HepG2 (cell line): ENCODE measurements around the gene LCAT. TPM values are rescaled to one million over a fixed set of nuclear protein-coding genes. Genes with fewer than 3 reads are reported as not detected.

Source experiments
- ARID2 ChIP-seq: sonication (generic); formaldehyde crosslinking; IDR thresholded peaks from 2 replicates; pipeline ENCODE4 v1.8.1; 2022; ENCODE audit warnings: mild to moderate bottlenecking, missing genetic modification reagents, borderline replicate concordance
- ATF1 ChIP-seq: IDR thresholded peaks from 2 replicates; pipeline ENCODE4 v1.6.1; 2016; ENCODE audit warnings: mild to moderate bottlenecking, control low read depth
- FOSL1 ChIP-seq: sonication (generic); formaldehyde crosslinking; IDR thresholded peaks from 2 replicates; pipeline ENCODE4 v1.9.0; 2021; ENCODE audit warnings: missing genetic modification reagents, borderline replicate concordance
- FOXA1 ChIP-seq, 2 experiments: fragments of 450-650 bp in 1 of 2; sonication (generic) in 1 of 2; formaldehyde crosslinking in 1 of 2; IDR thresholded peaks; 2 replicates each; pipeline versions ENCODE4 v1.4.0 to v1.6.1; 2016 to 2020; ENCODE audit warnings: missing genetic modification reagents in 1 of 2
- HOXA7 ChIP-seq: sonication (generic); formaldehyde crosslinking; IDR thresholded peaks from 2 replicates; pipeline ENCODE4 v1.8.1; 2022; ENCODE audit warnings: mild to moderate bottlenecking, missing genetic modification reagents, moderate library complexity
- JARID2 ChIP-seq: sonication (generic); formaldehyde crosslinking; IDR thresholded peaks from 2 replicates; pipeline ENCODE4 v1.8.1; 2023; ENCODE audit warnings: missing genetic modification reagents, inconsistent platforms; ENCODE audit not compliant: insufficient replicate concordance
- POLR2AphosphoS5 ChIP-seq: IDR thresholded peaks from 2 replicates; pipeline ENCODE4 v1.6.1; 2012; ENCODE audit warnings: low read depth, low read length
- SMC3 ChIP-seq: IDR thresholded peaks from 2 replicates; pipeline ENCODE4 v1.6.1; 2011; ENCODE audit warnings: low read length, improper control_type of control experiment
- SRSF1 ChIP-seq: fragments of 200-400 bp; formaldehyde crosslinking; optimal IDR thresholded peaks from 2 replicates; pipeline ENCODE3; 2017; ENCODE audit warnings: mild to moderate bottlenecking, low read depth, low read length, moderate library complexity
- XBP1 ChIP-seq: sonication (generic); formaldehyde crosslinking; IDR thresholded peaks from 2 replicates; pipeline ENCODE4 v1.5.0; 2020; ENCODE audit warnings: missing genetic modification reagents
- ZNF17 ChIP-seq: sonication (generic); formaldehyde crosslinking; IDR thresholded peaks from 2 replicates; pipeline ENCODE4 v1.5.0; 2020; ENCODE audit warnings: mild to moderate bottlenecking, missing genetic modification reagents
- ZNF563 ChIP-seq: sonication (generic); formaldehyde crosslinking; IDR thresholded peaks from 2 replicates; pipeline ENCODE4 v1.8.0; 2022; ENCODE audit warnings: mild to moderate bottlenecking, moderate library complexity, missing genetic modification reagents
- ZNF7 ChIP-seq: IDR thresholded peaks from 2 replicates; pipeline ENCODE4 v1.6.1; 2016; ENCODE audit warnings: missing biosample characterization, missing genetic modification reagents
- ZNF850 ChIP-seq: sonication (generic); formaldehyde crosslinking; conservative IDR thresholded peaks from 2 replicates; pipeline ENCODE4 v1.9.0; 2021; ENCODE audit warnings: mild to moderate bottlenecking, missing genetic modification reagents
- polyA plus RNA-seq, 8 experiments: library from polyadenylated mRNA; depleted of rRNA in 3 of 8; stranded (reverse) in 7 of 8; unstranded in 1 of 8; fragments of >200 nt; fragmentation: Illumina TruSeq in 4 of 8; extraction: Trizol in 4 of 8; gene quantifications; 2 replicates each; pipeline versions ENCODE4 v1.2.1 to v1.2.3, GENCODE V29; 2011 to 2016; ENCODE audit warnings: low read depth in 4 of 8, missing spikeins in 1 of 8, mixed read lengths in 1 of 8; ENCODE audit not compliant: insufficient read depth in 1 of 8
- total RNA-seq, 5 experiments: library from RNA; depleted of rRNA; stranded (reverse); fragments of >200 nt; fragmentation: Illumina TruSeq; extraction: Trizol; gene quantifications; 2 replicates each; pipeline ENCODE4 v1.2.3, GENCODE V29; 2016; ENCODE audit warnings: low read depth in 1 of 5
- TF ChIP-seq, protein P1 (sequence below): sonication (generic); formaldehyde crosslinking; IDR thresholded peaks from 2 replicates; pipeline ENCODE4 v1.5.0; 2020; ENCODE audit warnings: missing genetic modification reagents
- TF ChIP-seq, protein P2 (sequence below): sonication (generic); formaldehyde crosslinking; IDR thresholded peaks from 2 replicates; pipeline ENCODE4 v1.4.0; 2020; ENCODE audit warnings: missing genetic modification reagents, mild to moderate bottlenecking, borderline replicate concordance
- TF ChIP-seq, protein P3 (sequence below): sonication (generic); formaldehyde crosslinking; IDR thresholded peaks from 2 replicates; pipeline ENCODE4 v1.9.0; 2021; ENCODE audit warnings: missing genetic modification reagents, borderline replicate concordance
- TF ChIP-seq, protein P4 (sequence below): sonication (generic); formaldehyde crosslinking; IDR thresholded peaks from 2 replicates; pipeline ENCODE4 v1.8.0; 2022; ENCODE audit warnings: missing genetic modification reagents, mild to moderate bottlenecking, moderate library complexity, borderline replicate concordance
- TF ChIP-seq, protein P5 (sequence below): sonication (generic); formaldehyde crosslinking; IDR thresholded peaks from 2 replicates; pipeline ENCODE4 v1.5.1; 2020; ENCODE audit warnings: missing genetic modification reagents, mild to moderate bottlenecking, borderline replicate concordance

The LCAT gene
- total and polyA plus RNA-seq, 2 of the 13 experiments (the other 11 are each of a cell fraction or from before 2014, with no cell fraction given), result 36.1 to 38.9 TPM

DNA sequence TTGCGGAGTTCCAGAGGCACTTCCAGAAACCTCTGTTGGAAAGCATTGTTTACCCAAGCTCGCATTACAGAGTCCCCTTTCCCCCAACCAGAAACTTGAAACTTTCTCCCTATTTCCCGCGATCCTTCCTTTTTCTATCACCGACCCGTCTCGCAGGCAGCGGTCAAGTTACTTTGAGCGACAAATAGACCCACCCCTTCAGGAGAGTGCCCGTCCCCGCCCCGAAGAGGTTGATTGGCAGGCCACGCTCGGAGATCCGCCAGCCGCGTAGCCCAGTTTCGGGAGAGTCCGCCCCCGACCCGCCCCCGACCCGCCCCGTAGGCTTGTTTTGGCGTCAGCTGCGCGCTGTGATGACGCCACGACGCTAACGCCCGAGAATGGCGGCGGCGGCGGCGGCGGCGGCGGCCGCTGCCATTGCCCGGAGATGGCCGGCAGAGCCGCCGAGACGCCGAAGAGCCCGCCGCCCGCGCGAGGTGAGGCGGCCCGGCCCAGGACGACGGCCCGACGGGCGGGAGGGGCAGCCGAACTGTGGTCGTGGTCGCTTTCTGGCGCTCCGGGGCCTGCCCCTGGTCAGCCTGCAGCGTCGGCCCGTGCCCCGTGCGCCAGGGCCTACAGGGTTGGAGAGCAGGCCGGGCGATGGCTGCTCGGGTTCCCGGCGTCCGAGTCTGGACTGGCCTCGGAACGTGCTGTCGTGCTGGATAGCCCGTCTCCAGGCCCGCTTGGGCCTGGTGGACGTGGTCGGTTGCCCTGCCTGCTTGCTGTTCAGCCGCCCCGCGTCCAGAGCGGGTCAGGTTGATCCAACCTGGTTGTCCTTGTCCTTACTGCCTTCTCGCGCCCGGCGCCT is 50.8 kb downstream of the LCAT start, which contains the start of gene PSKH1 (continued):
- TF ChIP-seq SMC3 (no peak; the same call in 1 of the 2 replicates), POLR2AphosphoS5 (peak; percentile 79), HOXA7 (CRISPR knock-in tag) (no peak), ARID2 (CRISPR knock-in tag) (no peak), ZNF850 (CRISPR knock-in tag) (no peak), ZNF17 (CRISPR knock-in tag) (no peak), ATF1 (CRISPR knock-in tag) (peak; percentile 92), FOSL1 (CRISPR knock-in tag) (peak; percentile 51; the same call in 1 of the 2 replicates), XBP1 (no peak), FOXA1 (IDR thresholded peaks at IDR 0.05) (no peak), FOXA1 (CRISPR knock-in tag; IDR thresholded peaks at IDR 0.05) (no peak; the same call in 1 of the 2 replicates), ZNF7 (CRISPR knock-in tag) (no peak), JARID2 (peak; percentile 81), ZNF563 (CRISPR knock-in tag) (peak; percentile 96), SRSF1 (no peak)
- TF ChIP-seq, protein P1, sequence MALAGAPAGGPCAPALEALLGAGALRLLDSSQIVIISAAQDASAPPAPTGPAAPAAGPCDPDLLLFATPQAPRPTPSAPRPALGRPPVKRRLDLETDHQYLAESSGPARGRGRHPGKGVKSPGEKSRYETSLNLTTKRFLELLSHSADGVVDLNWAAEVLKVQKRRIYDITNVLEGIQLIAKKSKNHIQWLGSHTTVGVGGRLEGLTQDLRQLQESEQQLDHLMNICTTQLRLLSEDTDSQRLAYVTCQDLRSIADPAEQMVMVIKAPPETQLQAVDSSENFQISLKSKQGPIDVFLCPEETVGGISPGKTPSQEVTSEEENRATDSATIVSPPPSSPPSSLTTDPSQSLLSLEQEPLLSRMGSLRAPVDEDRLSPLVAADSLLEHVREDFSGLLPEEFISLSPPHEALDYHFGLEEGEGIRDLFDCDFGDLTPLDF (CRISPR knock-in tag), result no peak
- TF ChIP-seq, protein P2, sequence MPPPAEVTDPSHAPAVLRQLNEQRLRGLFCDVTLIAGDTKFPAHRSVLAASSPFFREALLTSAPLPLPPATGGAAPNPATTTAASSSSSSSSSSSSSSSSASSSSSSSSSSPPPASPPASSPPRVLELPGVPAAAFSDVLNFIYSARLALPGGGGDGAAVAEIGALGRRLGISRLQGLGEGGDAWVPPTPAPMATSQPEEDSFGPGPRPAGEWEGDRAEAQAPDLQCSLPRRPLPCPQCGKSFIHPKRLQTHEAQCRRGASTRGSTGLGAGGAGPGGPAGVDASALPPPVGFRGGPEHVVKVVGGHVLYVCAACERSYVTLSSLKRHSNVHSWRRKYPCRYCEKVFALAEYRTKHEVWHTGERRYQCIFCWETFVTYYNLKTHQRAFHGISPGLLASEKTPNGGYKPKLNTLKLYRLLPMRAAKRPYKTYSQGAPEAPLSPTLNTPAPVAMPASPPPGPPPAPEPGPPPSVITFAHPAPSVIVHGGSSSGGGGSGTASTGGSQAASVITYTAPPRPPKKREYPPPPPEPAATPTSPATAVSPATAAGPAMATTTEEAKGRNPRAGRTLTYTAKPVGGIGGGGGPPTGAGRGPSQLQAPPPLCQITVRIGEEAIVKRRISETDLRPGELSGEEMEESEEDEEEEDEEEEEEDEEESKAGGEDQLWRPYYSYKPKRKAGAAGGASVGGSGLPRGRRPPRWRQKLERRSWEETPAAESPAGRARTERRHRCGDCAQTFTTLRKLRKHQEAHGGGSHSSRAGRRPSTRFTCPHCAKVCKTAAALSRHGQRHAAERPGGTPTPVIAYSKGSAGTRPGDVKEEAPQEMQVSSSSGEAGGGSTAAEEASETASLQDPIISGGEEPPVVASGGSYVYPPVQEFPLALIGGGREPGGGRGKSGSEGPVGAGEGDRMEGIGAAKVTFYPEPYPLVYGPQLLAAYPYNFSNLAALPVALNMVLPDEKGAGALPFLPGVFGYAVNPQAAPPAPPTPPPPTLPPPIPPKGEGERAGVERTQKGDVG (CRISPR knock-in tag), result no peak
- TF ChIP-seq, protein P3, sequence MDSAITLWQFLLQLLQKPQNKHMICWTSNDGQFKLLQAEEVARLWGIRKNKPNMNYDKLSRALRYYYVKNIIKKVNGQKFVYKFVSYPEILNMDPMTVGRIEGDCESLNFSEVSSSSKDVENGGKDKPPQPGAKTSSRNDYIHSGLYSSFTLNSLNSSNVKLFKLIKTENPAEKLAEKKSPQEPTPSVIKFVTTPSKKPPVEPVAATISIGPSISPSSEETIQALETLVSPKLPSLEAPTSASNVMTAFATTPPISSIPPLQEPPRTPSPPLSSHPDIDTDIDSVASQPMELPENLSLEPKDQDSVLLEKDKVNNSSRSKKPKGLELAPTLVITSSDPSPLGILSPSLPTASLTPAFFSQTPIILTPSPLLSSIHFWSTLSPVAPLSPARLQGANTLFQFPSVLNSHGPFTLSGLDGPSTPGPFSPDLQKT (CRISPR knock-in tag), result no peak; the same call in 1 of the 2 replicates
- TF ChIP-seq, protein P4, sequence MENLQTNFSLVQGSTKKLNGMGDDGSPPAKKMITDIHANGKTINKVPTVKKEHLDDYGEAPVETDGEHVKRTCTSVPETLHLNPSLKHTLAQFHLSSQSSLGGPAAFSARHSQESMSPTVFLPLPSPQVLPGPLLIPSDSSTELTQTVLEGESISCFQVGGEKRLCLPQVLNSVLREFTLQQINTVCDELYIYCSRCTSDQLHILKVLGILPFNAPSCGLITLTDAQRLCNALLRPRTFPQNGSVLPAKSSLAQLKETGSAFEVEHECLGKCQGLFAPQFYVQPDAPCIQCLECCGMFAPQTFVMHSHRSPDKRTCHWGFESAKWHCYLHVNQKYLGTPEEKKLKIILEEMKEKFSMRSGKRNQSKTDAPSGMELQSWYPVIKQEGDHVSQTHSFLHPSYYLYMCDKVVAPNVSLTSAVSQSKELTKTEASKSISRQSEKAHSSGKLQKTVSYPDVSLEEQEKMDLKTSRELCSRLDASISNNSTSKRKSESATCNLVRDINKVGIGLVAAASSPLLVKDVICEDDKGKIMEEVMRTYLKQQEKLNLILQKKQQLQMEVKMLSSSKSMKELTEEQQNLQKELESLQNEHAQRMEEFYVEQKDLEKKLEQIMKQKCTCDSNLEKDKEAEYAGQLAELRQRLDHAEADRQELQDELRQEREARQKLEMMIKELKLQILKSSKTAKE (CRISPR knock-in tag), result no peak
- TF ChIP-seq, protein P5, sequence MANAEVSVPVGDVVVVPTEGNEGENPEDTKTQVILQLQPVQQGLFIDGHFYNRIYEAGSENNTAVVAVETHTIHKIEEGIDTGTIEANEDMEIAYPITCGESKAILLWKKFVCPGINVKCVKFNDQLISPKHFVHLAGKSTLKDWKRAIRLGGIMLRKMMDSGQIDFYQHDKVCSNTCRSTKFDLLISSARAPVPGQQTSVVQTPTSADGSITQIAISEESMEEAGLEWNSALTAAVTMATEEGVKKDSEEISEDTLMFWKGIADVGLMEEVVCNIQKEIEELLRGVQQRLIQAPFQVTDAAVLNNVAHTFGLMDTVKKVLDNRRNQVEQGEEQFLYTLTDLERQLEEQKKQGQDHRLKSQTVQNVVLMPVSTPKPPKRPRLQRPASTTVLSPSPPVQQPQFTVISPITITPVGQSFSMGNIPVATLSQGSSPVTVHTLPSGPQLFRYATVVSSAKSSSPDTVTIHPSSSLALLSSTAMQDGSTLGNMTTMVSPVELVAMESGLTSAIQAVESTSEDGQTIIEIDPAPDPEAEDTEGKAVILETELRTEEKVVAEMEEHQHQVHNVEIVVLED (CRISPR knock-in tag), result peak; percentile 95
